ENCODE measurements around the gene VWA3B.
"Not testable (repeated sequence)": the region's sequence is repeated elsewhere in the genome, so short reads cannot be mapped to it uniquely, and the experiment has no call there.

VWA3B gene, protein sequence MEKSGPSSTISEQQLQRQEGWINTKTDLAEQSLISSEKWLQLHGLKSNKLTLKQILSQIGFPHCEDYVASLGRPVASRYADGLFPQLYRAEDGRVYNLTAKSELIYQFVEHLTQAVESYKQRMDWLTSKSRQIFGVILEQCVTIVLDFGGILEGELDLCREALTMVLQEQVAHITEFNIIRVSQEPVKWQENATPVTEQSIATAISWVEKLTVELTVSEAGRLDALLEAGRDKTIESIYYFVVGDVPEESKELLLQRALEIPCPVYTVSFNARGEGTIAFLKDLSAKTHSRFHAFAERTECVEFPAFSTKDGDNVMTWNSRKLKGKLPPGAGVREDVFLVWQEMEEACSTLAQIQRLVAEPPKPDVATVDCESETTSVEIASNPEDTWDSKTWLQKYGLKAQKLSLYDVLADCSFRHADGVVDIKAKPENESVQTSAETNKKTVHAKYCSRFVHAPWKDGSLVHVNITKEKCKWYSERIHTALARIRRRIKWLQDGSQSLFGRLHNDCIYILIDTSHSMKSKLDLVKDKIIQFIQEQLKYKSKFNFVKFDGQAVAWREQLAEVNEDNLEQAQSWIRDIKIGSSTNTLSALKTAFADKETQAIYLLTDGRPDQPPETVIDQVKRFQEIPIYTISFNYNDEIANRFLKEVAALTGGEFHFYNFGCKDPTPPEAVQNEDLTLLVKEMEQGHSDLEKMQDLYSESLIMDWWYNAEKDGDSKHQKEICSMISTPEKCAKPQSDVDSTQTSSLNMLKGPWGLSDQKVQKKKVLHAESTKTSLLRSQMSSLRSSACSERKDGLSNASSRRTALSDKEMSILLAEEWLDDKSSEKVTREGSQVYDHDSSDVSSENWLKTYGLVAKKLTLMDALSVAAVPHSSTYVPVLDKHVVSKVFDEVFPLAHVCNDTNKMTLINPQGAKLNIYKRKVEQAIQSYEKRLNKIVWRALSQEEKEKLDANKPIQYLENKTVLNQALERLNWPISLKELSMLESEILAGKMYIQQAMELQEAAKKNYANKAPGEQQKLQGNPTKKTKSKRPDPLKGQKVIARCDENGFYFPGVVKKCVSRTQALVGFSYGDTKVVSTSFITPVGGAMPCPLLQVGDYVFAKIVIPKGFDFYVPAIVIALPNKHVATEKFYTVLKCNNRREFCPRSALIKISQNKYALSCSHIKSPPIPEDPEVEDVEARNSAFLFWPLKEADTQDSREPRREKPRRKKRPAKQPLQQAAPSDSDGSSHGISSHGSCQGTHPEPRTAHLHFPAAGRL (N-terminal part only)
- long read RNA-seq, donor 1 = 0 reads
- long read RNA-seq, donor 2 = 0 reads
- long read RNA-seq, donor 3 = 0 reads
- long read RNA-seq, donor 4 = 0 reads
- long read RNA-seq, donor 5 = 0 reads
- long read RNA-seq, donor 6 = 0 reads
- long read RNA-seq, donor 7 = 0 reads
- long read RNA-seq, donor 8 = 0 reads

DNA sequence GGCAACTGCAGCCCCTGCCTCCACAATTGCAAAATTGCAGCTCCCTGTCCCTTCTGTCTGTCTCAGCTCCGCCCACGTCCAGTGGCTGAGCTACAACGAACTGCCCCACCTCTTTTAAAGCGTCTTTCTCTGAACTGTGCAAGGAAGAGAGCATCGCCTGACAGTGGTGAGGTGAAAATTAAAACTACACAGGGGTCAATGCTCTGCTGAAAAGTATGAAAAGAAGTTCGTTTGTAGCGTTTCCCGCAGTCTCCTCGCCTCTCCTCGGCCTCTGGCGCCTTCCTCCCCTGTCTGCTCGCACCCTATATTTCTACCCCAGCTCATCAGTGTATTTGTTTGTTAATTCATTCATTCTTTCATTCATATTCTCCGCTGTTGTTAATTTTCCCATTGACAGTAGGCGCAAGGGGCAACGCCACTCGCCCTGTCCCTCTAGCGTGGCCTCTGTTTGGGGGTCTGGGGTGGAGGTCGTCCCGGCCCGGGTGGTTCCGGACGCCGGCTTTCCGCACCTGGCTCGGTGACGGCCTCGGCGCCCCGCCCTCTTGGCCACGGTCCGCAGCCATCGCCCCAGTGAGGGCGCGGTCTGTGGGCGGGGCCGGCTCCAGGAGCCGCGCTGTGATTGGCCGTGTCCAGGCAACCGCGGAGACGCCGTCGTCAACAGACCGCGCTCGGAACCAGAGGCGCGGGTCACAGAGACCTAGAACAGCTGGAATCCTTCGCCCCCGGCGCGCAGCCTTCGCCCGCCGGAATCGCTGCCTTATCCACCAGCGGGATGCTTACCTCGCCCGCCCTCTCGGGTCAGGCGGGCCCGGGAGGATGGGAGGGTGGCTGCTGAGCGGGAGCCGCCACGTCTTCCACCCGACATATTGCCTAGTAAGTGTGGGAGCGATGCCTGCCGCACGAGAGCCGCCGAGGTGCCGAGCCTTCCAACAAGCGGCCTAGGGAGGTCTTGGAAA is at the start of gene VWA3B:
Gene VWA3B, plus strand, starts transcription at position 677 of the 956 bp plus-strand sequence. CDS start 5,926 bp downstream, outside the sequence.
- DNase-seq = peak; percentile 72

DNA sequence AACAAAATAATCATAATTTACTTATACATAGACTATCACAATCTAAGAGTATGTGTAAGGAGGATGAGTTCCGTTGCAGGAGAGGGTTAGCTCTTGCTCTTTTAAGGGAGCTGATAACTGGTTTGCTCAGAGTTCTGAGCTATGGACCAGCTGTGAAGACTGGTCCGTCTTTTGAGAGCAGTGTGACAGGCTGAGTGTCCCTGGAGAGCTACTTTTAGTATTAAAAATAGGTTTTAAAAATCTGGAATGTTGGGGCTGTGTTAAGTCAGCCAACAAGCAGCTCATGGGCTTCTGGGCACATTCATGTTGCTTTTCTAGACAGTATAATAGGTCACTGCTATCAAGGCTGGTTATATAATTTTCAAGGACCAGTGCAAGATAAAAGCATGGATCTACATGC is 49.8 kb upstream of the VWA3B start:
- DNase-seq = no peak

DNA sequence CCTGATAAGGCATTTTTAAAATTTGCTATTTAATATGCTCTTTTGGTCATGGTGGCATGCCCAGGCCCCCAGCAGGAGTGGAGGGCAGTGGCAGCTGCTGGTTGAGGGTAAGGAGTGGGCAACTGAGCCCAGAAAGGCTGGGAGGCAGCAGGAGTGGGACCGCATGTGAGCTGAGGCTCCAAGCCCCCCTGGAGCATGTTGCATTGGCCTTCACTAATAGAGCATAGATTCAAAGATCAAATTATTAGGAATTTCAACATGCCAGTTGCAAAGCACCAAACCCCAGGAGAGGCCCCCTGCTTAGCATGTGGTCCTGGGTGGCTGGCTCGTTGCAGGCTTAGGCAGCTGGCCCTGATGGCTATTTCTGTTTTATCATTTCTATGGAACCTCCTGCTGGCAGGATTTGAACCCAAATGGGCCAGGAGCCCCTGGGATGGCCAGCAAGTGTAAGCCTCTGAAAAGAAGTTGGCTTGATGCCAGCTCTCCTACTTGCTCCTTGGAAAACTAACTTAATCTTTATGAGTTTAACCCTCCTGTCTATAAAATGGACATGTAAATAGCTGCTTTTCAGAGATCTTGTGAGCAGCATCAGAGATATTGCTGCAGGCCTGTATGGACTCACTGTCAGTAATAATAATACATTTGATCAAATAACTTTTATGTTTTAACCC is 49.2 kb upstream of the VWA3B start:
- no peak for DNase-seq

DNA sequence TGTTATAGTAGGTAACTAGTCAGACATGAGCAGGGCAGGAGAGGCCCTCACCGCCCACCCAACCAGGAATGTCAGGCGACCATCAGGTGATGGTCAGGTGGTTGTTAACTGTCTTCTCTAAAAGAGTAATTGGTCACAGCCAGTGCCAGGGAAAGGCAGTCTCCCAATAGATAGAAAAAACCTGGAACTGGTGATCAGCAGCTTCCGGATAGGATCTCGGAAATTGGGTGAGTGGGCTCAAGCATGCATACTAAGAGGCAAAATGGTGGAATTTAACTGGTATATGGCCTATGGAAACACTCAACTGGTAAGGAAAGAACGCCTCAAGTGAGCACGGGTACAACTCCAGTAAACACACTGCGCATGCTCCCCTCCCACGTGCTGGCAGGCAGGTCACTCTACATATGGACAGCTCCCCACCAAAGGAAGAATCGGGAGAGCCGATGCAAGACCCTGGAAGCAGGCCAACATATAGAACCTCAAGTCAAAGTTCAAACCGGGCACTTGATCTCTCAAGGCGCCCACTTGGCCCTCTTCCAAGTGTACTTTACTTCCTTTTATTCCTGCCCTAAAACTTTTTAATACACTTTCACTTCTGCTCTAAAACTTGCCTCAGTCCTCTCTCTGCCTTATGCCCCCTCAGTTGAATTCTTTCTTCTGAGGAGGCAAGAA is 47.7 kb upstream of the VWA3B start:
- DNase-seq = no peak

DNA sequence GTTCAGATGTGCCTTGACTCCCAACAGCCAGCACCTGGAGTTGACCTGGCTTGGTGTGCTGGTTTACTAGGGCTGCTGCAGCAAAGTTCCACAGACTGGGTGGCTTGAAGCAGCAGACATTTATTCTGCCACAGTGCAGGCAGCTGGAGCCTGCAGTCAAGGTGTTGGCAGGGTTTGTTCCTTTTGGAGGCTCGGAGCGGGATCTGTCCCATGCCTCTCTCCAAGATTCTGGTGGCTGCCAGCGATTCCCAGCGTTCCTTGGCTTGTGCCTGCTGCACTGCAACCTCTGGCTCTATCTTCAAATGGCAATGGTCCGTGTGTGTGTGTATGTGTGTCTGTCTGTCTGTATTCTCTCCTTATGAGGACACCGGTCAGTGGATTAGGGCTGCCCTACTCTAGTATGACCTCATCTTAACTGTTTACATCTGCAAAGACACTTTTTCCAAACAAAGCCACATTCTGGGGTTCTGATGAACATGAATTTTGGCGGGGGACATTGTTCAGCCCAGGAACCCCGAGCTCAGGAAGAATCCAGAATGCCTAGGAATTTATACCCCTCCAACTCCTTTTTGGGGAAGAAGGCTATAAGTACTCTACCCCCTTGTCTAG is 46.5 kb upstream of the VWA3B start:
- no peak for DNase-seq

DNA sequence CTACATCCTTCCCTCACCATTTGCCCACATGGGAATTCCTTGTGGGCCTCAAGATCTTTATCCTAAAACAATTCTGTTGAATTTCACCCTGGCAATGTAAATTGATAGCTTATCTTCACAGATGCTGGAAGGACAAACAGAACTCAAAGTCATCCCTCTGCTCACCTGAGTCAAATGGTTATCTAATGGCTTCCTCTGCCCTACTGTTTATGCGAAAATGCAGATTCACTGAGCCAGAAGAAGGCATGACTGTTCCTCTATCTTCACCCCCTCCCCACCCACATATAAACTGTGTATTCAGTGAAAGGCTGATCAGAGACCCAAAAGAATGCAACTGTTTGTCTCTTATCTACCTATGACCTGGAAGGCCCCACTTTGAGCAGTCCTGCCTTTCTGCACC is 43.9 kb upstream of the VWA3B start:
- no peak for DNase-seq

DNA sequence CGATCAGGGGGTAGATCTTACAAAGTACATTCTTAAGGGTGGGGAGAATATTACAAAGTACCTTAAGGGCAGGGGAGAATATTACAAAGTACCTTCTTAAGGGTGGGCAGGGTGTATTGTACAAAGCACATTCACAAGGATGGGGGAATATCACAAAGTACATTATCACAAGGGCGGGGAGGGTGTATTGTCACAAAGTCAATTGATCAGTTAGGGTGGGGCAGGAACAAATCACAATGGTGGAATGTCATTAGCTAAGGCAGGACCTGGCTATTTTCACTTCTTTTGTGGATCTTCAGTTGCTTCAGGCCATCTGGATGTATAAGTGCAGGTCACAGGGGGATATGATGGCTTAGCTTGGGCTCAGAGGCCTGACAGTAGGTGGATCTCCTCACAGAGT is 42.2 kb upstream of the VWA3B start:
- DNase-seq = not testable (repeated sequence)

DNA sequence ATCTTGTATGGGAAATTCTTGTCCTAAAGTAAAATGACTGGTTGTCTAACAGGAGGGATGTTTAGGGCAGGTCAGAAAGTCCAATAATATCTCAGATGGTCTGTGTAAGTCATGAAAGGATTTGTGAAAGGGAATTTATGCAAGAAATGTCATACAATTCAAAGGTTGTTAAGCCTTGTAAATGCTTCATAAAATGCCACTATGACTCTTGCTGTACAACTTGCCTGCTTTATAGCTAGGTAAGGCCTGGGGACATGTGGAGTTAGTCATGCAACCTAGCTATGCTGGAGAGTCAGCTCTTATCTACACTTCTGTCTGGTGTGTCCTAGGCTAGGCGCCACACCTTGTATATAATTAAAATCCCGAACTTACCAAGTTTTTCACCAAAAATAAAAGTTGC is 36.9 kb upstream of the VWA3B start:
- DNase-seq = no peak

DNA sequence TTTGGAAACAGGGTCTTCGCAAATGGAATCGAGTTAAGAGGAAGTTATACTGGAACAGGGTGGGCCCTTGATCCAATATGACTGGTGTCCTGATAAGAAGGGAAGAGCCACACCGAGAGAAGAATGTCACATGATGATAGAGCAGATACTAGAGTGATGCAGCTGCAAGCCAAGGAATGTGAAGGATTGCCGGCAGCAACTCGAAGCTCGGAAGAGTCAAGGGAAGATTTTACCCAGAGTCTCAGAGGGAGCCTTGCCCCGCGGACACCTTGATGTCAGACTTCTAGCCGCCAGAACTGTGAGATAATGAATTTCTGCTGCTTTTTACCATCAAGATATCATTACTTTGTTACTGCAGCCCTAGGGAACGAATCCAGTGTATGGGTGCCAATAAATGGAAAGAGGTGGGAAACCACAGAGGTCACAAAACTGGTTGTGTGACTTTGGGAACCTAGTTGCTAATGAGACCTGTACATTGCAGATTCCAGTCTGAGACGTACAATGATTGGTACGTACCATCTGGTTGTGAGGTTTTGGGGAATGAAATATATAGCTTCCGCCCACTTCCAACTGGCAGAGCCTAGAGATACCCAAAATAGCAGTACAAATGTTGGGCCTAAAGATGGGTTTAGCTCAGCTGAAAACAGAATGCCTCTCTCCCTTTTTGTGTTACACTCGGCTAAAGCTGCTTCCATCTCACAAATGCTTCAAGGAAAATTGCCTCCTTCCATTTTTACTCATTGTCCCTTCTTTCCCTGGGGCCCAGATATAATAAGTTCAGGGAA is 28.6 kb upstream of the VWA3B start:
- DNase-seq = no peak

DNA sequence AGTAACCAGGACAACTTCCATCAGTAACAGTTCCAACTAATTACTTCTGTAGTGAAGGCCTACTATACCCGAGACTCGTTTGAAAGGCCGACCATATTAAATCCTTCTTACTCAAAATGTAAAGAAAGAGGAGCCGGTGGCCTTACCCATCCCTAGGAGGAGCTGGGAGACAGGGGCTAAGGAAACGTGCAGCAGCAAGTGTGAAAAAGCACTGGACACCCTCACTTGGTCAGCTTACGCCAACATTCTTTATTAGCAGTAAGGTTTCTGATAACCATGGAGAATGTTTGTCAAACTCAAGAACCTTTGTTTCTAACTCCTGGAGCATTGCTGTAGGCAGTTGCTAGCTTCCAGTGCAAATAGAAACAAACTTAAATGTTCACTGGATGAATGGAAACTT is 26.7 kb upstream of the VWA3B start:
- no peak for DNase-seq

DNA sequence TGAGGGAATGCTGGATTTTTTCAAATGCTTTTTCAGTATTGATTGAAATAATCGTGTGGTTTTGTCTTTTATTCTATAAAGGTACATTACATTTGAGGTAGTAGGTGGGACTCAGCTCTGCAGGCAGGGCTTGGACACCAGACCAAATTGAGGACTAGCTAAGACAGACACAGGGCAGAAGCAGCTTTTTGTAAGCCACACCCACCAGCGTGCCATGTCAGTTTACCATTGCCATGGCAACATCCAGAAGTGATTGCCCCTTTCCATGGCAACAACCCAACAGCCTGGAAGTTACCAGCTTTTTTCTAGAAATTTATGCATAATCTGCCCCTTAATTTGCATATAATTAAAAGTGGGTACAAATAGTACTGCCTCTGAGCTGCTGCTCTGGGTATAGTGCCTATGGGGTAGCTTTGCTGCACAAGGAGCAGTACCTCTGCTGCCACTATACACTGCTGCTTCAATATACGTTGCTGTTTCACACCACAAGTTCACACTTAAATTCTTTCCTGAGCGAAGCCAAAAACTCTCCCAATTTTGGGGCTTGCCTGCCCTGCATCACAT is 23.6 kb upstream of the VWA3B start:
- no peak for DNase-seq

DNA sequence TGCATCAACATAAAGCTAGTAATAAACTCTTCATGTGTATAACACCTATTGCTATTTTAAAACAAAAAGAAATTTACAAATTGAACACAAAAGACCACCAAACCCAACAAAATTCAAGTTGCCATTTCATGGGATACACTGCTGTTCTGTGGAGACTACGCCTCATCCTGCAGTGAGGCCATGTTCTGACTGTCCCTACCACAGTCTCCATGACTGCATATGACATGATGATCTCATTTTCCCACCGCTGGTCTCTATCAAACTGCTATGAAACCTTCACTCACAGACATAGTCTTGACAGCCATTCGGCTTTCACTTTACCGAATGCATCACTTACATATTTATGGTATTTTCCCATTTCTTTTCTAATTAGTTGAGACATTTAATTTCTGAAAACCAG is 21.2 kb upstream of the VWA3B start:
- no peak for DNase-seq

DNA sequence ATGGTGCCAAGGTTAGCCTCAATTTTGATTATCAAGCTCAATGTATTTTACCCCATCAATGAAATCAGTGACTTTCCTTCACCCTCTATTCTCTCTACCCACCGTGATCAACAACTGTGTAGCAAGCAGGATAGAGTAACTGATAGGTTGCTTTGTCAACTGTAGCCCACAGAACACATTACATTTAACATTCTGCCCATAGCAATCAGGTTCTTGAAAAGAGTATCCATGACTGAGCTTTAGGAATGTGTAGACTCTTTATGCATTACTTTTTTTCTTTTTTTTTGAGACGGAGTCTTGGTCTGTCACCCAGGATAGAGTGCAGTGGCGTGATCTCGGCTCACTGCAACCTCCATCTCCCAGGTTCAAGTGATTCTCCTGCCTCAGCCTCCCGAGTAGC is 19.8 kb upstream of the VWA3B start:
- no peak for DNase-seq

DNA sequence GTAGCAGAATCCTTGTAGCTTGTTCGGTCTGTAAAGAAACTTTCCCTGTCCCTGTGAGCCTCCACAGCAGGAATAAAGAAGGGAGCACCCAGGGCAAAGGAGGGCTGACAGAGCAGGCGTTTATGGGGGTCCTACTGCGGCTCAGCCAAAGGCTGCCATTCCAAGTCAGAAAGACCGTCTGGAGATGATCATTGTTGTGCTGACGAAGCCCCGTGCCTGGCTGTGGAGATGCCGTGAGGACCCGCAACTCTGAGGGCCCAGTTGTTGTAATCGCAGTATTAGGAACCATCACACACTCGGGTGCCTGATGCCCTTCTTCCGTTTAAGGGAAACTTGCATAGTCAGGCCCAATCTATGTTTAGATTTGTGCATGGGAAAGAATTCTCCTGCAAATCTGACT is 16.9 kb upstream of the VWA3B start:
- DNase-seq = no peak

DNA sequence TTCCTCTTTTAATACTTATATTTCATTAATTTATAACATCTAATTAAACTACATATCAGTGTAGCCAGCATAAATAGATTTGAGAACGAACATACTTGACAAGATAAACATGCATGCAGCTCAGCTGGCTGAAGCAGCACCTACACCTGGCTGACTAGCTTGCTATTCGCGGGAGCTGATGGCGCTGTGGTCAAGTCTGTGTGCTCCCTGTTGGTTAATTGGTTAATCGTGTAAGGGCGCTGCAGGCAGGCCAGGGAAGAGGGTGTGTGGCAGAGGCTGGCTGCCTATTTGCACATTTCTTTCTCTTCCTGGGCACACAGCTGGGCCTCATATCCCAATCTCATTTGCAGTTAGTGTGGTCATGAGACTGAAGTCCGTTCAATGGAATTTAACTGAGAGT is 14.5 kb upstream of the VWA3B start:
- no peak for DNase-seq

DNA sequence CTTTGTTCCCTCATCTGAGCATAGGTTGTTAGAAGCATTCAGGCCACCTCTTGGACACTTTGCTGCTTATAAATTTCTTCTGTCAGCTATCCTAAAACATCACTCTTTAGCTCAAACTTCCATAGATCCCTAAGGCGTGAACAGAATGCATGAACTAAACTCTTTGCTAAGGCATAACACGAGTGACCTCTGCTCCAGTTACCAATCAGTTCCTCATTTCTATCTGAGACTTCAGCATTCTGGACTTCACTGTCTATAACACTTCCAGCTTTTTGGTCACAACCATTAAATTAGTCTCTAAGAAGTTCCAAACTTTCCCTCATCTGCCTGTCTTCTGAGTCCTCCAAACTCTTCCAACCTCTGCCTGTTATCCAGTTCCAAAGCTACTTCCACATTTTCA is 8.3 kb upstream of the VWA3B start:
- DNase-seq = no peak

DNA sequence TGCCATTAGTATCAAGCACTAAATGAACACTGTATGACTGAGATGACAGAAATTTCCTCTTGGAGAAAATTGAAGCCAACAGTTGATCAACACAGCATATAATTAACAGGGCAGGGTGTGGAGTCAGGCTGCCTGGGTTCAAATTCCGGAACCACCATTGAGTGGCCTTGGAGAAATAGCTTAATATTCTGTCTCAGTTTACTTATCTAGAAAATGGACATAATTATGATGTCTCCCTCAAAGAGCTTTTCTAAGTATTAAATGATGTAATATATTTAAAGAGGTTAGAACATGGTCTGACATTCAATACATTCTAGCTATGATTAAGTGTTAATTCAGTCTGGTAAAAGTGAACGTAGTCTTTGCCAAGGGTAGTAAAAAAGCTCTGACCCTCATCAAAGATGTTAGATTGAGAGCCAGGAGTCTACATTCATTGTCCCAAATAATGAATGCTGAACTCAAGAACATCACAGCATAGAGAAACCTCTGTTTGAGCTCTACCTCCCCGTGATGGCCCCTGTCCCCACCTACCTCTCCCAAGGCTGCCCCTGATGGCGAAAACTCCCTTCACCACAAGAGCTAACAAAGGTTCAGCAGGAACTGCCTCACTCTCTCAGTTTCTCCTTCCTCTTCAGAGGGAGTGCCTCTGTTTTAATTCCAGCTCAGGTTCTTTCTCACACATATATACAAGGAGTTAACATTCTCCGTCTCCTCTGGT is 2.7 kb upstream of the VWA3B start:
- DNase-seq = no peak

DNA sequence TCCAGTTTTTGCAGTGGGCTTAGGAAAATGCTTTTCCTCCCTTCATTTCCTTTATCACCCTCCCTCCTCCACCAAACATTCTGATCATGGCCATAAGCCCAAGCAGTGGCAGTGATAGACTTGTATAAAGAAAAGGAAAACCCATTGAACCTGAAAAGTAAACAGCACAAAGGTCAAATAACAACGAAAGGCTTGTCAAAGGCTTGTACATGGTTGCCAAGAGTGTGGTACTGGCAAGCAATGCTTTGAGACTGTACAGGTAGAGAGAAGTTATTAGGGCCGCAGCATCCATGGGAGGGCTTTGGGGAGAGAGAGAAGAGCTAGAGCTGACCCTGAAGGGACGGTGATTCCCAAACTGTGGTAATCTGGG is 2.1 kb upstream of the VWA3B start:
- no peak for DNase-seq
